GM19240 (cell line): Measurements from ENCODE around the gene TMC4.

Experiments
- DNase-seq: peaks from one replicate; pipeline ENCODE4 v3.0.0; 2011; ENCODE audit warnings: low spot score; ENCODE audit not compliant: insufficient read length

The TMC4 gene

GRCh38 chr19:54155694-54156093 is 17.3 kb downstream of the TMC4 start:
- DNase-seq, result no peak

DNA sequence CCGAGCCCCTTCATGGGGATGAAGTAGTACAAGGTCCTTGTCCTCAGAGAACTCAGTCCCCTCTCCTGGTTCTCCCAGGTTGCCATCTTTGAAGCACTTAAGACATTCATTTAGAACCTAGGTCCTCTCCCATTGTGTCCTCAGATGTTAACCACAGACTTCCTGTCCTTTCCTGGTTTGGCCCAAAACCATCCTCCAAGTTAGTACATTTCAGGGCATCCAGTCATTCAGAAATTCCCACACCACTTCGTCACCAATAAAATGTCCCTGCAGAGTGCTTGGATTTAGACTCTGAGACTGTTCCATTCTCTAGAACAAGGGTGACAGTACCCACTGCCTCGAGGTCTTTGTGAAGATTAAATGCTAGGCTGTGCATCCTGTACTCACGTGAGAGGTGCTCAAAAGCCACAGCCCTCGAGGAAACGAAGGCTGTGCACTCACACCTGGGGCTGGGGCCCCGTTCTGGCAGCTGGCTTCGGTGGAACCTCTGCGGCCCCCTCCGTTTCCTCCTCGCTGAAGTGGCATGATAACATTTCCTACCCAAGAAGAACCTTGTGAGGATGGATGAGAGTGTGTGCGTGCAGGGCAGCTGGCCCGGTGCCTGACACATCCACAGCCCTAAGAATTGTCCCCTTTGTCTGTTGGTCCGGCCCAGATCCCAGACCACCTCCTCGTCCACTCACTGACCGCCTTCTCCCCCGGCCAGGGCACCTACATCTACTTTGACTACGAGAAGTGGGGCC is 18.2 kb downstream of the TMC4 start:
- DNase-seq, result no peak

DNA sequence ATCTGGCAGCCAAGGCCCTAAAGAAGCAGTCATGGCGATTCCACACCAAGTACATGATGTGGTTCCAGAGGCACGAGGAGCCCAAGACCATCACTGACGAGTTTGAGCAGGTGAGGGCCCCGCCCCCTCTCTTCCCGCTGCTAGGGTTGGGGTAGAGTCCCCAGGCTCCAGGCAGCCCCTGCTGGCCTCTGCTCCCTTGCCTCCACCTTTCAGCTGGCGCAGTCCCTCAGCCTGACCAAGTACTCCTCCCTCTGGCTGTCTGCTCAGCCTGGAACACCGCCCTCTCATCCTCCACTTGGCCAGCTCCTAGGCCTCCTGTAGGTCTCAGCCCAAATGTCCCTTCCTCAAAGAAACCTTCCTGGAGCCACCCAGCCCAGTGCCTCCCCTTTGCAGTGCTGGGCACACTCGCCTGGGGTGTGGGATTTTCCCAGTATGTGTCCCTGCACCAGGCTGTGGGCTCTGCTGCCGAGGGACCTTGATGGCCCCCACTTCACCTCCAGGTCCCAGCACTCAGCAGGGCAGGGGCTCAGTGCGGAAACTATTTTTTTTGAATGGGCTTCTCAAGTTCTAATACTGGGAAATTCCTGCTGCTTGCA is 19.1 kb downstream of the TMC4 start:
- DNase-seq, result no peak

GRCh38 chr19:54152878-54153524 is 20.0 kb downstream of the TMC4 start:
- no peak for DNase-seq

DNA sequence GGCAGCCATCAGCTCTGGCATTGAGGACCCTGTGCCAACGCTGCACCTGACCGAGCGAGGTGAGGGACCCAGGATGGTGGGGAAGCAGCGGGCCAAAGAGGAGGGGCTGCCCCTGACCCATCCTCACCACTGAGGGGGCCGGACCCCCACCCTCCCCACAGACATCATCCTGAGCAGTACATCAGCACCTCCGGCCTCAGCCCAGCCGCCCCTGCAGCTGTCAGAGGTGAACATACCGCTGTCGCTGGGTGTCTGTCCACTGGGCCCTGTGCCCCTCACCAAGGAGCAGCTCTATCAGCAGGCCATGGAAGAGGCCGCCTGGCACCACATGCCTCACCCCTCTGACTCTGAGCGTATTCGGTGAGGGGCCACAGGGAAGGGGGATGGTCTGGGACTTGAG is 20.7 kb downstream of the TMC4 start:
- DNase-seq, result no peak

GRCh38 chr19:54151362-54152035 is 21.5 kb downstream of the TMC4 start:
- DNase-seq, result no peak

GRCh38 chr19:54149021-54149812 is 23.7 kb downstream of the TMC4 start:
- no peak for DNase-seq

GRCh38 chr19:54148158-54148557 is 24.8 kb downstream of the TMC4 start:
- no peak for DNase-seq

- DNase-seq, result no peak
Measured at GRCh38 chr19:54147676-54148075, 25.3 kb downstream of the TMC4 start.

- DNase-seq, result no peak
Measured at GRCh38 chr19:54145541-54146158, 27.3 kb downstream of the TMC4 start.

GRCh38 chr19:54142166-54142780 is 30.7 kb downstream of the TMC4 start:
- DNase-seq, result no peak

DNA sequence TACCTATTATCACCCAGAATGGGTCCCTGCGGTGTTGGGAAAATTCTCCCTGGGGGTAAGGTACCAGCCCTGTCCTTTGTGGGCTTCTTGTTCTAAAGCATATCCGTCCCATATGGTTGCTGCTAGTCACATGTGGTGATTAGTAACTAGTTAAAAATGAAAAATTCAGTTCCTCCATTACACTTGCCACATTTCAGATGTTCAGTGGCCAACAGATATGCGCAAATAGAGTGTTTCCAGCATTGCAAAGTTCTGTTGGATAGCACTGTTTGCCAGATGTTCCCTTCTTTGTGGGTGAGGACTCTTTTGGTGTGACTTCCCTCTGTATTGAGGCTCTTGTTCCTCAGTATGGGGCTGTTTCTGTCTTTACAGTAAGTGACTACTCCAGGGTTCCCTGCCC is 31.6 kb downstream of the TMC4 start:
- no peak for DNase-seq

GRCh38 chr19:54138489-54139256 is 34.3 kb downstream of the TMC4 start:
- DNase-seq, result no peak

GRCh38 chr19:54137699-54138488 is 35.1 kb downstream of the TMC4 start, which contains the start of gene CNOT3:
Gene CNOT3, plus strand, starts transcription at chr19:54137762. Its CDS starts 5,217 bp downstream, at chr19:54142979.
- peak; percentile 34 for DNase-seq

DNA sequence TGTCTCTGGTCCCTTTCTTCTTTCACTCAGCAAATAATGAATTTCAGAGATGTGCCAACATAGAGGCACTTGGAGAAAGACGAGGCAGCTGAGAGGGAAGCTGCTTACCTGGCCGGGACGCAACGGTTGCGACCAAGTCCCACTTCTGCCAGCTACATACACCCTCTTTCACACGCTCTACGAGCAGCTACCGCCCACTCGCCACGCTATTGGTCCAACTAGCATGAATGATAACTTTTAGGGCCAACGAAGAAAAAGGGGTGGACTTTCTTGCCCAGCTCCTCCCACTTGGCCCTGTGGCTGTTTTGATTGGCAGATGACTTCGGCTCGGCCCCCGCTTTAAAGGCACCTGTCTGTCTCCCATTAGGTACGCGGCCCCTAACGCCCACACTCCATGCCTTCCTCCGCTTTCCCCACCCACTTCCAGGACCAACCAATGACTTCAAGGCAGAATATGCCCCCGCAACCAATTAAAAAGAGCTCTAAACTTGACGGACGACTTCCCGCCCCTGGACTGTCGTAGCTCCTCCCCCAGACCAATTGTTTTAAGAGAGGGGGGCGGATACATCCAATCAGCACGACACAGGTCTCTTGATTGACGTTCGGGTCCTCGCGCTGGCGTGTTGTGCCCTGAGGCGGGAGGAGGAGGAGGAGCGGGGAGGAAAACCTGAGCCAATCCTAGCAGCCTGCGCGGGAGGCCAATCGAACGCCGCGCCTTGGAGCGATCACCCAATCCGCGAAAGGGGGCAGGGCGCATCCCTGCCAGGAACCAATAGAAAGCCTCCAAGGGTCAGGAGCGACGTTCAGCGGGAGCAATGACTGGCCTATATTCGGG is 35.9 kb downstream of the TMC4 start:
- DNase-seq, result peak; percentile 100

DNA sequence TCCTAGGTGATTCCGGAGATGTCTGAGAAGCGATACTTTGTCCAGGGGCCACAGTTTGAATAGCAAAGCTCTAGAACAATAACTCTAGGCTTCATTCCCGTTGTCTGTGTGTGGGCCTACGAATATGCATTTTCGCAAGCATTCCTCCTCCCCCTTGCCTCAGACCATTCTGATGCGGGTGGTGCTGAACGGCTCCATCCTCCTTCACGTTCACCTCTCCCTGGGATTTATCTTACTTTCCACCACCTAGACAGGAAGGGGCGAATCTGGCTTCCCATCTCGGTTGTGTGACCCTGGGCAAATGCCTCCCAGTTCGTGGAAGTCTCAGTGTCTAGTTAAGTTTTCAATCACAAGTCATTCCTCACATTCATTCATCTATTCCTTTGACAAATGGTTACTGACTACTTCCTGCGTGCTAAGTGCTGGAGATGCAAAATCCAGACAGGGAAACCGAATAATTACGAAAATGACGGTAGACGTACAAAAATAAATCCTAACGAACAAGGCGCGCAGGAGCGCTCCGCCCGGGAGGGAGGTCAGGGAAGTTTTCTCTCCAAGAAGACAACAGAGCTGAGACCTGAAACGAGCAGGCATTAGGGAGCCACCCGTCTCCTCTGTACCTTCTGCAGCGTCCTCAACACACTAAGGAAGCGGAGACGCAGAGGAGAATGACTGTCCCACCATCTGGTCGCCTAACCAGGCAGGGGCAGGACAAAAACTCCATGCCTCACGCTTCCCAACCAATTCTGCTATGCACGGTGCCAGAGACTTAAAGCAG is 36.7 kb downstream of the TMC4 start:
- DNase-seq, result no peak

DNA sequence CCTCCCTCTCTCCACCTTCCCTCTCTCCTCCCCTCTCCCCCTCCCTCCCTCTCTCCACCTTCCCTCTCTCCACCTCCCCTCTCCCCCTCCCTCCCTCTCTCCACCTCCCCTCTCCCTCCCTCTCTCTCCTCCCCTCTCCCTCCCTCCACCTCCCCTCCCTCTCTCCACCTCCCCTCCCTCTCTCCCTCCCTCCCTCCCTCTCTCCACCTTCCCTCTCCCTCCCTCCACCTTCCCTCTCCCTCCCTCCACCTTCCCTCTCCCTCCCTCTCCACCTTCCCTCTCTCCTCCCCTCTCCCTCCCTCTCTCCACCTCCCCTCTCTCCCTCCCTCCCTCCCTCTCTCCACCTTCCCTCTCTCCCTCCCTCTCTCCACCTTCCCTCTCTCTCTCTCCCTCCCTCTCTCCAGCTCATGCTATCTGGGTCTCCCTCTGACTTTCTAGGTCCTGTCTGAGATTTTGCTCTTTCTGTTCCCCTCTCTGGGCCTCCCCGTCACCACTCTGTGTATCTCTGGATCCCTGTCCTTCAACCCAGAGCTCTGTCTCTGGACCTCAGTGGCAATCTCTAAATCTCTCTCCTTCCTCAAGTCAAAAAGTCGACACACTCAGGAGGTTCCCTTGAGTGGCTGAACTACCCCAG is 38.9 kb downstream of the TMC4 start:
- no peak for DNase-seq
